ENCODE measurements around the gene FOLH1.
"Not testable (repeated sequence)": the region's sequence is repeated elsewhere in the genome, so short reads cannot be mapped to it uniquely, and the experiment has no call there.

The FOLH1 gene

DNA sequence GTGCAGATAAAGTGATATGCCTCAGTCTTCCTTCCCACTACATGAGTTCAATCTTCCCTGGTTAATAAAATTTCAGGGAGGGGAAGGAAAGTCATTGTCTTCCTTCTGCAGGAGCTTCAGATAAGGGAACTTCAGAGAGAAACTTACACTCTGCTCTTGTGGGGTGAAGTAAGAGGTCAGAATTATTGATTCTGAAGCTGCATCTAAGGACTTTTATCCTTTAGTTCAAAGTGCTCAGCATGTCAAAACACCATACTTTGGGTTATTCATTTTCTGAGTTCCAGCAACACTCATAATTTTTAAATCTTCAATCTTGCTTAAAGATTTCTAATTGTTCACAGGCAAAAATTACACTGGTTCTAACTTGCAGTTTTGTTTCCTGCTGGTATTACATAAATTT is 33.0 kb downstream of the FOLH1 start:
- DNase-seq: not testable (repeated sequence)

DNA sequence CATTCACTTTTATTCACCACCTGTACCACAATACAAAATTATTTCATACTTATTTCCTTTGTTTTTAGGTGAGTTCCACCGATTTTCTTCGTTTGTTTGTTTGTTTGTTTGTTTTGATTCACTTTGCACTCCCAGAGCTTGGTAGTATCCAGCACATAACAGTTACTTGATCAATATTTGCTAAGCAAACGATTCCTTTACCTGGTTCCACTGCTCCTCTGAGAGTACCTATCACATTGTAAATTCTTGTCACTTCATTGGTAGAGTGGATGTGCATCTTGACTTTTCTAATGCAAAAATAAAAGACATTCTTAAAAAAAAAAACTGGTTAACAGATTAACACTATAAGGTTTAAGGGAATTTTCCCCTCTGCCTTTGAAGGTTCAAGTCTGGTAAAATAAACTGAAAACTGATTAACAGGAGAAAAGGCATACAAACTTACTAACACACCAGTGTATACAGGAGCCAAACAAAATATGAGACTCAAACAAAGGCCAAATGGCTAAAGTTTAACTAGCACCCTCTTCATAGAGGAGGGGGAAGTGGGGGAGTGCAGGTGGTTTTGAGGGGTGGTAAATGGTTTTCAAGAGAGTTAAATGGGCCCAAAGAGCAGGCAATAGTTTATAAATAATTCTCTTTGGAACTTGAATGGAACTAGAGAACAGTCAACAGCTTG is 33.6 kb downstream of the FOLH1 start:
- not testable (repeated sequence) for DNase-seq

DNA sequence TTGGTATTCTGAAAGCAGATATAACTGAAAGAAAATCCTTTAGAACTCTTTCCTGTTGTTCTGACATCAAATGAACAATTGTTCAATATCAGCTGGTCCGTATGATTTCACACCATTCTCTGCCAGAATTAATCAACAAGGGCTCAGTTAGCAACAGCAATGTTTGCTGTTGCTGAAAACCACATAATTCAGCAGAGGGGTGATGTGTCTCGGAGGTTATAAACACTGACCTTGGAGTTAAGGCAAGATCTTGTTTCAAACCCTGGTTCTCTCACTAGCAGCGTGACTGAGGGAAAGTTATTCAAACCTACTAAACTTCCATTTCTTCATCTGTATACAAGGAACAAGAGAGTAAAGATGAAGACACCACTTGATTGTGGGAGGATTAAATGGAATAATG is 36.8 kb downstream of the FOLH1 start:
- not testable (repeated sequence) for DNase-seq

GRCh38 chr11:49169579-49169978 is 38.8 kb downstream of the FOLH1 start:
- not testable (repeated sequence) for DNase-seq

GRCh38 chr11:49168992-49169391 is 39.4 kb downstream of the FOLH1 start:
- not testable (repeated sequence) for DNase-seq

DNA sequence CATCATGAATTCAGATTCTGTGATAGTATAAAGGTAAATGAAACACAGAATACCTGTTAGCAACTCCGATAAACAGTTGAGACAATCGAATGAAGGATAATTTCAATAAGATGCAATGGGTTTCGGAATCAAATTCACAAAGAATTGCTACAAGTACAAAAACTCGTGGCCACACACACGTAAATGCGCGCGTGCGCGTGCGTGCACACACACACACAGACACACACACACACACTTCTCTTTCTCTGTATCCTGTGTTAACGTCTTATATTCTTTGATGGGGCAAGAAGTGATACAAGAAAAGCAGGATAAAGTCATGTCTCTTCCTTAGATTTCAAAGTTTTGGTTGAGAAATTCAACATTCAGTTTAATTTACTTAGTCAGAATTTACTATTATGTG is 57.2 kb downstream of the FOLH1 start:
- no peak for DNase-seq

DNA sequence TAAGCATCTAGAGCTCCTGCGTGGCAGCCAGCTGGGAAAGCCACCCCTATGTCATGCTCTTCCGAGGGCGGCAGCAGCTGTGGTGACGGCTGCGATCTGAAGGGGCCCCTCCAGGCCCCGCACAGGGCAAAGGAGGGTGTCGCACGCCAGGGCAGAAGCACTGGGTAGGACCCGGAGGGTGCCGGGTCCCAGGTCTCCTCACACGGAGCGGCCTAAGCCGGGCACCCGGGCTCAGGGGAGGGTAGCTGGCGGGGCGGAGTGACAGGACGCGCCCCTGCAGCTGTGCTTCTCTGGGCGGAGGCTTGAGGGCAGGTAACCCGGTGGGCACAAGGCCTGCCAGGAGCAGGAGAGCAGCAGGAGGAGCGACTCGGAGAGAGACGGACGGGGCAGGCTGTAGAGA is 106.0 kb downstream of the FOLH1 start:
- DNase-seq: not testable (repeated sequence)

All from NCI-H1930 (cell line).